Measurements from ENCODE around the gene SMIM20. TPM values are rescaled to one million over a fixed set of nuclear protein-coding genes. Genes with fewer than 3 reads are reported as not detected.

Gene SMIM20
- total and polyA plus RNA-seq, 2 of the 4 experiments (the other 2 are of a cell fraction), result 13.6 to 23.1 TPM

GRCh38 chr4:25943805-25944204, 29.8 kb downstream of the SMIM20 start:
- ATAC-seq (ENCODE audit: low read depth), result no peak

More at GRCh38 chr4:25943805-25944204, 29.8 kb downstream of the SMIM20 start:
- no peak overlapping the region for H2AK9ac ChIP-seq (replicated peaks; ENCODE audit: low read depth, low read length, poor library complexity)
- no TSS peak for BruUV-seq (replicated peaks)
- H3K14ac ChIP-seq (replicated peaks; ENCODE audit: low read depth, low read length), result no peak overlapping the region
- H3K18ac ChIP-seq (ENCODE audit: low read depth, low read length), result no peak overlapping the region
- no peak overlapping the region for H2BK20ac ChIP-seq (ENCODE audit: low read depth, low read length)
- no peak overlapping the region for H2BK5ac ChIP-seq (ENCODE audit: low read depth, low read length, poor library complexity, severe bottlenecking)
- no peak overlapping the region for H2BK15ac ChIP-seq (ENCODE audit: low read depth, low read length)
- H4K20me1 ChIP-seq (ENCODE audit: insufficient read depth, low read length), result no peaks in the 10 kb centered on the region
- H3K36me3 ChIP-seq (ENCODE audit: control insufficient read depth, insufficient read depth, low read length), result no peaks in the 10 kb centered on the region
- POLR2A ChIA-PET (ENCODE audit: unreplicated experiment), result no interaction called here
- no peaks in the 10 kb centered on the region; the same call in 1 of the 2 replicates for H3K9me3 ChIP-seq (ENCODE audit: control insufficient read depth, insufficient read depth, low read length)
- H3K79me1 ChIP-seq (ENCODE audit: low read depth in 1 of 2, low read length in 2 of 2), result no peaks in the 10 kb centered on the region
- no peak overlapping the region for H3K23ac ChIP-seq (ENCODE audit: low read depth, low read length)
- no peak overlapping the region for H3K4me3 ChIP-seq (ENCODE audit: insufficient read depth, low read depth, low read length)
- H3K4me2 ChIP-seq (ENCODE audit: low read depth, low read length), result no peak overlapping the region
- H3K27me3 ChIP-seq (ENCODE audit: control insufficient read depth, insufficient read depth, low read length), result peaks cover 7% of the 10 kb centered on the region
- intact Hi-C loops (cut with micrococcal nuclease) (no loop called here), dilution Hi-C loops (cut with HindIII; ENCODE audit: low sequenced_read_pairs, unreplicated experiment) (no loop called here), in situ Hi-C loops (cut with MboI; ENCODE audit: low sequenced_read_pairs) (no loop called here)
- H2BK120ac ChIP-seq (ENCODE audit: low read depth, low read length), result no peak overlapping the region
- H3K56ac ChIP-seq (ENCODE audit: extremely low read depth, insufficient read depth, low read length), result no peak overlapping the region
- H3K4ac ChIP-seq (ENCODE audit: low read depth, low read length), result no peak overlapping the region
- no peak overlapping the region for H2AK5ac ChIP-seq (ENCODE audit: low read depth, low read length)
- H2AFZ ChIP-seq (replicated peaks; ENCODE audit: low read length, poor library complexity), result no peak overlapping the region
- no peak overlapping the region for H4K91ac ChIP-seq (ENCODE audit: insufficient read depth, low read depth, low read length)
- no peak for DNase-seq
- no peak overlapping the region for H3K9ac ChIP-seq (ENCODE audit: low read depth, low read length)
- no peak overlapping the region for H4K8ac ChIP-seq (ENCODE audit: low read depth in 2 of 2, low read length in 2 of 2)
- no peak overlapping the region for H3K27ac ChIP-seq (ENCODE audit: insufficient read depth, low read length)
- no peak for TF ChIP-seq NFE2L2 (IDR thresholded peaks at IDR 0.05; ENCODE audit: low read depth, low read length)
- no peak for TF ChIP-seq MAFK (IDR thresholded peaks at IDR 0.05; ENCODE audit: low read depth, low read length)
- TF ChIP-seq CHD1 (IDR thresholded peaks at IDR 0.05; ENCODE audit: low read depth, low read length), result no peak
- no peak for TF ChIP-seq MAZ (IDR thresholded peaks at IDR 0.05; ENCODE audit: borderline replicate concordance, low read depth, low read length)
- no peak for TF ChIP-seq SMC3 (IDR thresholded peaks at IDR 0.05; ENCODE audit: low read depth, low read length)
- TF ChIP-seq RCOR1 (IDR thresholded peaks at IDR 0.05; ENCODE audit: insufficient replicate concordance, low read length), result no peak
- TF ChIP-seq BHLHE40 (IDR thresholded peaks at IDR 0.05; ENCODE audit: low read depth, low read length), result no peak
- TF ChIP-seq MXI1 (IDR thresholded peaks at IDR 0.05; ENCODE audit: borderline replicate concordance, low read depth, low read length), result no peak
- TF ChIP-seq POLR2A (IDR thresholded peaks at IDR 0.05; ENCODE audit: low read depth, low read length), result no peak
- TF ChIP-seq RFX5 (IDR thresholded peaks at IDR 0.05; ENCODE audit: low read depth, low read length), result no peak
- no peak for TF ChIP-seq ELK1 (IDR thresholded peaks at IDR 0.05; ENCODE audit: borderline replicate concordance, low read depth, low read length)
- no peaks in the 10 kb centered on the region for H3K9me1 ChIP-seq (ENCODE audit: insufficient read depth, low read length)
- no peak overlapping the region for H4K5ac ChIP-seq (ENCODE audit: low read depth, low read length)
- H3K4me1 ChIP-seq (ENCODE audit: control insufficient read depth, insufficient read depth, low read length), result no peaks in the 10 kb centered on the region
- CTCF ChIA-PET, result no interaction called here

Data from IMR-90 (cell line).